Heart right ventricle (tissue), 16 donors: Measurements from ENCODE around the gene BICC1. TPM values are rescaled to one million over a fixed set of nuclear protein-coding genes. Genes with fewer than 3 reads are reported as not detected.

Experiments
- ATAC-seq, 8 donors: fragments of 200-7000 bp; cut with Tn5 transposase; one replicate each; pipeline ENCODE4 v1.9.1; 2020; ENCODE audit warnings: mild to moderate bottlenecking in 8 of 8, moderate library complexity in 8 of 8, moderate number of reproducible peaks in 1 of 8
- DNase-seq, 2 donors: peaks; one replicate each; pipeline ENCODE4 v3.0.0-alpha.2; 2020
- H3K27ac ChIP-seq, 10 donors: fragments of 200-600 bp; sonication (generic) in 2 of 10; one replicate each; pipeline versions ENCODE4 v1.5.0 to v1.8.0; 2020 to 2022; ENCODE audit warnings: mild to moderate bottlenecking in 3 of 10
- H3K27me3 ChIP-seq, 7 donors: fragments of 200-600 bp; one replicate each; pipeline ENCODE4 v1.8.0; 2021 to 2022; ENCODE audit warnings: mild to moderate bottlenecking in 2 of 7
- H3K36me3 ChIP-seq, 9 donors: fragments of 200-600 bp; sonication (generic) in 1 of 9; one replicate each; pipeline versions ENCODE4 v1.5.0 to v1.8.0; 2020 to 2022; ENCODE audit warnings: mild to moderate bottlenecking in 2 of 9
- H3K4me1 ChIP-seq, 9 donors: fragments of 200-600 bp; sonication (generic) in 1 of 9; one replicate each; pipeline versions ENCODE4 v1.5.0 to v1.8.0; 2020 to 2022; ENCODE audit warnings: mild to moderate bottlenecking in 4 of 9
- H3K4me3 ChIP-seq, 10 donors: fragments of 200-600 bp; sonication (generic) in 2 of 10; one replicate each; pipeline versions ENCODE4 v1.5.0 to v1.8.0; 2020 to 2022; ENCODE audit warnings: mild to moderate bottlenecking in 7 of 10, moderate library complexity in 2 of 10
- H3K9me3 ChIP-seq, 11 donors: fragments of 200-600 bp in 10 of 11; sonication (generic) in 2 of 11; one replicate each; pipeline versions ENCODE4 v1.5.0 to v1.8.0; 2013 to 2022; ENCODE audit warnings: mild to moderate bottlenecking in 2 of 11, control low read depth in 1 of 11, moderate library complexity in 1 of 11
- WGBS, 2 donors: extraction: QIAGEN DNeasy Blood & Tissue Kit; methylation state at CpG; one replicate each; pipeline ENCODE4 v1.1.7; 2013; ENCODE audit warnings: inconsistent platforms in 1 of 2; 5-methylcytosine and 5-hydroxymethylcytosine counted together
- intact Hi-C, 10 donors: fragments of 100-400 bp; cut with DNase I; formaldehyde crosslinking; loops; one replicate each; pipeline versions ENCODE4 v1.11.1 to v1.14.2; 2022
- polyA plus RNA-seq, 2 donors: library from polyadenylated mRNA; stranded (reverse); fragments of 200-250 nt; gene quantifications; one replicate each; pipeline ENCODE4 v1.2.3, GENCODE V29; 2013
- total RNA-seq, 10 donors: library from RNA; stranded (reverse); fragmentation: NEBNext Ultra II Directional in 3 of 10; extraction: Animal tissue kit (Norgen Biotek cat#: 25700) in 3 of 10; gene quantifications; one replicate each; pipeline versions ENCODE4 v1.2.1 to v1.2.4, GENCODE V29; 2021 to 2023
- TF ChIP-seq, protein P1 (sequence below), 9 donors: fragments of 200-600 bp; sonication (generic) in 2 of 9; IDR thresholded peaks; one replicate each; pipeline versions ENCODE4 v1.5.0 to v1.8.0; 2021 to 2022; ENCODE audit warnings: antibody characterized with exemption in 9 of 9, mild to moderate bottlenecking in 5 of 9, moderate library complexity in 1 of 9
- donor health status: Arrhythmogenic right ventricular cardiomyopathy.
- donor health status: ischemic (EF 13 %, LVEDD 7.1; RV severe dilation, severe dysfunction).
- donor health status: healthy with polysubstance abuse.
- donor health status: DM: no; HTN: yes; CAD: no.
- donor health status: DM: no; HTN: no; CAD: no.
- donor health status: ischemic (EF 25% LVEDD 6.9; RV normal size, moderate dysfunction).
- donor health status: ischemic (EF 25% LVEDD 5.7; RV mildly dilated, moderate dysfunction).
- donor health status: healthy.
- donor health status: DM: yes; HTN: yes; CAD: no.
- donor health status: Ischemic cardiomyopathy.
- donor health status: ischemic (EF 35%, LVEDD 5.7; RV mildly dilated, moderate dysfunction).
- donor health status: nonischemic (EF 11% LVEDD 7.7; RV severe dilation, severe dysfunction).
- donor health status: DM: yes; HTN: yes; CAD: no.
- donor health status: PGD.
- donor health status: ischemic (EF 29% LVEDD 5.4; RV normal size, mild dysfunction).
- donor health status: nonischemic (EF 23%, LVEDD 6.1; RV moderate dilation, normal function).

BICC1 gene
- total and polyA plus RNA-seq, 12 donors: 1.6 to 9.2 (median 5.0) TPM

DNA sequence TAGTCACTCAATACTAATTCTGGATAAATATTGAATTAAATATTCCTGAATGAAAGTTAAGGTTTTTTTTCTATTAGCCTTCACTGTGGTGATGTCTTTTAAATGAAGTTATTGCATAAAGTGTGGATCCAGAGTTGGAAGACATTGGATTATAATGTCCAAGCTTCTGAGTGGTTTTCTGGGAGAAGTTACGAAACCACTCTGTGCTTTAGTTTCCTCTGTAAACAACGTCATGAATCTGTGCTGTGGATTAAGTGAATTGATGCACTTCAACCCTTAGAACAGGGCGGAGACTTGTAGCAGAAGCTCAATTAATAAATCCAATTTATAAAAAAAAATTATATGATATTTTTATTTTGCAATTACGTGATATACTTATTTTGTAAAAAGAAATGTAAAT lies 271.7 kb downstream of the BICC1 start:
- Histone ChIP-seq H3K4me1 (peaks cover 4 to 34% (median 18%) of the 10 kb centered on the region in 9 donors), H3K27me3 (peaks cover 0 to 9% (median 0%) of the 10 kb centered on the region in 7 donors), H3K9me3 (no peaks in the 10 kb centered on the region), H3K36me3 (peaks cover 0 to 6% (median 0%) of the 10 kb centered on the region in 9 donors), H3K27ac (peak overlapping the region in 1 of 10 donors; percentile 64), H3K4me3 (no peak overlapping the region)
- intact Hi-C loops: loop anchor here in 9 of 10 donors (5.0 to 10.0 kb wide), 11 partner anchors 150 to 840 kb away; no protein-coding TSS in a partner anchor
- TF ChIP-seq, protein P1, sequence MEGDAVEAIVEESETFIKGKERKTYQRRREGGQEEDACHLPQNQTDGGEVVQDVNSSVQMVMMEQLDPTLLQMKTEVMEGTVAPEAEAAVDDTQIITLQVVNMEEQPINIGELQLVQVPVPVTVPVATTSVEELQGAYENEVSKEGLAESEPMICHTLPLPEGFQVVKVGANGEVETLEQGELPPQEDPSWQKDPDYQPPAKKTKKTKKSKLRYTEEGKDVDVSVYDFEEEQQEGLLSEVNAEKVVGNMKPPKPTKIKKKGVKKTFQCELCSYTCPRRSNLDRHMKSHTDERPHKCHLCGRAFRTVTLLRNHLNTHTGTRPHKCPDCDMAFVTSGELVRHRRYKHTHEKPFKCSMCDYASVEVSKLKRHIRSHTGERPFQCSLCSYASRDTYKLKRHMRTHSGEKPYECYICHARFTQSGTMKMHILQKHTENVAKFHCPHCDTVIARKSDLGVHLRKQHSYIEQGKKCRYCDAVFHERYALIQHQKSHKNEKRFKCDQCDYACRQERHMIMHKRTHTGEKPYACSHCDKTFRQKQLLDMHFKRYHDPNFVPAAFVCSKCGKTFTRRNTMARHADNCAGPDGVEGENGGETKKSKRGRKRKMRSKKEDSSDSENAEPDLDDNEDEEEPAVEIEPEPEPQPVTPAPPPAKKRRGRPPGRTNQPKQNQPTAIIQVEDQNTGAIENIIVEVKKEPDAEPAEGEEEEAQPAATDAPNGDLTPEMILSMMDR (IDR thresholded peaks at IDR 0.05): no peak
- ATAC-seq (peak in 1 of 8 donors; percentile 41), DNase-seq (no peak)
- WGBS, 2 donors: 79 to 82% methylated on average over 4 of the region's 4 CpGs

DNA sequence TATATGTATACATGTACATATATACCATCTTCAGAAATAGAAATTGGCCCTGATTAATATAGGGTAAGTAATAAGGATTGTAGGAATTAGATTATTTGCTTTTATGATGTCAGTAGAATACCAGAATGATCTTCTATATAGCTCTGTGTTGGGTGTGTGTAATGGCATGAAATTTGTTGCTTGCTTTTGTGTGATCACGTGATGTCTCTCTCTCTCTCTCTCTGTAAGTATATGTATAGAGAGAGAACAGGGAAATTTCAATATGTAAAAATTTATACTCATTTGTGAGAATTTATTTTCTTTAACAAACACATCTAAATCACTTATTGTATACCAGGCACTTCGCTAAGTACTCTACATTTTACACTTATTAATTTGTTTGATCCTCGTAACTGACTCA lies 272.7 kb downstream of the BICC1 start:
- DNase-seq: no peak
- intact Hi-C loops: loop anchor here in 7 of 10 donors (10.0 kb wide), 6 partner anchors 149 to 839 kb away; no protein-coding TSS in a partner anchor
- ATAC-seq: no peak

GRCh38 chr10:58791137-58791536 lies 278.5 kb downstream of the BICC1 start:
- intact Hi-C loops: loop anchor here in 1 of 10 donors (10.0 kb wide), 1 partner anchor 144 kb away; no protein-coding TSS in a partner anchor
- TF ChIP-seq, protein P1 (IDR thresholded peaks at IDR 0.05): no peak
- DNase-seq: no peak
- Histone ChIP-seq H3K27me3 (no peaks in the 10 kb centered on the region), H3K4me1 (no peaks in the 10 kb centered on the region), H3K4me3 (no peak overlapping the region), H3K27ac (peak overlapping the region in 2 of 10 donors; percentile 9 to 55), H3K9me3 (no peaks in the 10 kb centered on the region), H3K36me3 (peaks cover 0 to 13% (median 0%) of the 10 kb centered on the region in 9 donors)
- ATAC-seq: no peak
- 82 to 93% methylated on average over 6 of the region's 6 CpGs for WGBS, 2 donors

More for the DNA sequence above, 272.7 kb downstream of the BICC1 start:
- WGBS, 2 donors: 93 to 97% methylated on average over 3 of the region's 3 CpGs
- Histone ChIP-seq H3K27ac (no peak overlapping the region), H3K9me3 (no peaks in the 10 kb centered on the region), H3K4me1 (peaks cover 4 to 34% (median 18%) of the 10 kb centered on the region in 9 donors), H3K27me3 (peaks cover 0 to 5% (median 0%) of the 10 kb centered on the region in 7 donors), H3K4me3 (no peak overlapping the region), H3K36me3 (peaks cover 0 to 13% (median 0%) of the 10 kb centered on the region in 9 donors)
- TF ChIP-seq, protein P1 (IDR thresholded peaks at IDR 0.05): no peak

- intact Hi-C loops: loop anchor here in 1 of 10 donors (10.0 kb wide), 1 partner anchor 139 kb away; no protein-coding TSS in a partner anchor
Measured at GRCh38 chr10:58795560-58795959, 282.9 kb downstream of the BICC1 start.

More at GRCh38 chr10:58795560-58795959, 282.9 kb downstream of the BICC1 start:
- H3K27me3 ChIP-seq: no peaks in the 10 kb centered on the region
- peaks cover 0 to 13% (median 0%) of the 10 kb centered on the region in 9 donors for H3K4me1 ChIP-seq
- H3K36me3 ChIP-seq: peaks cover 0 to 7% (median 0%) of the 10 kb centered on the region in 9 donors
- DNase-seq (no peak), ATAC-seq (no peak)
- no peaks in the 10 kb centered on the region for H3K9me3 ChIP-seq
- H3K27ac ChIP-seq: no peak overlapping the region
- H3K4me3 ChIP-seq: no peak overlapping the region
- TF ChIP-seq, protein P1 (IDR thresholded peaks at IDR 0.05): no peak
